HG03159 (cell line): ENCODE results near the gene SLC25A41.
"Not testable (repeated sequence)": the region's sequence is repeated elsewhere in the genome, so short reads cannot be mapped to it uniquely, and the experiment has no call there.

ENCODE experiments used
- ATAC-seq: cut with Tn5 transposase; IDR thresholded peaks from one replicate; pipeline ENCODE4 v1.9.1; 2021; ENCODE audit warnings: mild to moderate bottlenecking, moderate library complexity; ENCODE audit not compliant: unreplicated experiment

The SLC25A41 gene

DNA sequence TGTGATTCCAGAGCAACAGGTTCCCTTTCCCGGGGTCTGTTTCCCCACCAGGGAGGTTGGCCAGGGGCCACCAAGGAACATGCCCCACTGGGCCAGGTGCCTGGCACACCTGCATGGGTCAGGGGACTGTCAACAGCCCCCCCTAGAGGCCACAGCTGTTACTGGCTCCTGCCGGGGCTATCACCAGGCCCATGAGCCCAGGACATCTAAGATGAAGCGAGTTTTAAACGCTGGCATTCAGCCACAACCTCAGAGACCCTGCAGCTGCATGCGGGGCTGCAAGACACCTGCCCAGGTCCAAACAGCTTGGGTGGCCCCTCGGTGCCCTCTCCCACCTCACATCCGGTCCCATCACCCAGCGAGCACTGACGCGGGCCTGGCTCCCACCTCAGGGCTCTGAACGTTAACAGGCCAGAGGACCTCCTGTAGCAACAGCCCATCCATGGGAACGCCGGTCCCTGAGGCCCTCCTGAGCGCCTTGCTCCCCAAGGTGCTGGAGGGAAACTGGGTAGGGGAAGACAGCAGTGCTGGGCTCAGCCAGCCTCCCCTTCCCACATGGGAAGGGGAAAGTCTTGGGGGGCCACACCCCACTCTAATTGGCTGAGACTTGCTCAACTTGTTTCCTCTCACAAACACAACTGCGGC is 21.0 kb downstream of the SLC25A41 start:
- no peak for ATAC-seq

DNA sequence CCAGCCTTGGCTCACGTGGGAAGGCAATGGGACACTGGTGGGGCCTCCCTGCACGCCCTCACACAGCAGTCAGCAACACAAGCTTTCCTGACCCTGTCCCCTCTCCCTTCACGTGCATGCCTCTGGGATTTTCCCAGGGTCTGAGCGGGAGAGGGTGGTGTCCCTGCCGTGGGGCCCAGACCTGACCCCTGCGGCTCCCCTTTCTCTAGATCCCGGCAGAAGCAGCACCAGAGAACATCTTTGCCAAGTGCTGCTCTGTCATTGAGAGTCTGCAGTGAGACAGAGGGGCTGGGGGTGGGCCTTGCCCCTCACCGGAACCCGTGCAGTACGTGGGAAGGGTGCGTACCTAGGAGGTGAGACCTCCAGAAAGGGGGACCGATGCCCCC is 21.5 kb downstream of the SLC25A41 start:
- ATAC-seq = no peak

DNA sequence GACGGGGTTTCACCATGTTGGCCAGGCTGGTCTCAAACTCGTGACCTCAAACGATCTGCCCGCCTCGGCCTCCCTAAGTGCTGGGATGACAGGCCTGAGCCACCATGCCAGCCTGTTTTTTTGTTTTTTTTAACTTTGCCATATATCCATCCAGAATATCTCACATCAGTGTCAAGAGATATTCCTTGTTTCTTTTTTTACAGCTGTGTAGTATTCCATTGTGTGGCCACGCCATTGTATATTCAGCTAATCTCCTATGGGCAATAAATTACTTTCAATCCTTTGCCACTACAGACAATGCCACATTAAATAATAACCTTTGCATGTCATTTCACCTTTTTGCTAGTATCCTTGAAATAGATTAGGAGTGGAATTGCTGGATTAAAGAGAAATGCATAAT is 24.2 kb downstream of the SLC25A41 start:
- ATAC-seq = no peak

DNA sequence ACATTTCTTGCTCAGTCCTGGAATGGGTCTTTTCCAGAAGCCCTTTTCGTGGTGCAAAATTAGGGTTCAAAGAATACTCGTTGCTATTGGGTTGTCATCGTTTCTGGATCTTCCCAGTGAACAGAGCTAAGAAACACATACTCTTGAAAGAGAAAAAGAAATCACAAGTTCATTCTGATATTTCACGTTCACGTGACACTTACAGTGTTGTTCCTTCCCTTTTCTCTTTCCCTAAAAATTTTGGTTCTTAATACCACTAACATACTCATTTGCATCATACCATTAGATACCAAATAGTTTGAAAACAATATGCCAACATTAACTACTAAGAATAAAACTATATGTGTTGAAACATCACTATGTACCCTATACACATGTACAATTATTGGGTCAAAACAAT is 27.2 kb downstream of the SLC25A41 start:
- ATAC-seq = no peak

DNA sequence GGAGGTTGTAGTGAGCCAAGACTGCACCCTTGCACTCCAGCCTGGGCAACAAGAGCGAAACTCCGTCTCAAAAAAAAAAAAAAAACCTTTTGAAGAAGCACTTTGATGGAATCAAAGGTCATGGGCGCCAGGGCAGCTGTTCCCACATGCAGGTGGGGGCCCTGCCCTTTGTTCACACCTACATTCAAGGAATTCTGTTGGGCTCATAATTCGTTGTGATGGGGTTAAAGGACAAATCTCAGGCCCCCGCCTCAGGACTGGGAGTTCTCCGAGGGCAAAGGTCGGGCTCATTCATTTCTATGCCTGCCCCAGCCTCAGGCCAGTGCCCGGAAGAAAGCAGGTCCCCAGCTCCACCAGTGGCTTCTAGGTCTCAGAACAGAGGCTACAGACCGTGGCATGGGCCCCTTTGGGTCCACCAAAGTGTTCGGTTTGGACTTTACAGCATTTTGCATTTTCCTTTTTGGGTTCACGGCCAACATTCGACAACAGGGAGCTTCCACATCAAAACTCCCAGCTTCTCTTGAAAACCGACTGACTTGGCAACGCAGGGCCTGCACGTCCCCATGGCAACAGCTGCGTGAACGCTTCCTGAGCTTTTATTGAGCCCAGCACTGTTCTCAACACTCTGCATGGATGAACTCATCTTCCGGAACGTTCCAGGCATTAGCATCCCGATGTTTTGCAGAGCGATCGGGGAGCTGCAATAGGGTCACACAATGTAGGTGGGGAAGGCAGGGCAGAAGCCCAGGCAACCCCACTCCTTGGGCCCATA is 30.5 kb downstream of the SLC25A41 start:
- ATAC-seq = no peak

- no peak for ATAC-seq
Measured at GRCh38 chr19:6402058-6402457, 31.5 kb downstream of the SLC25A41 start.

DNA sequence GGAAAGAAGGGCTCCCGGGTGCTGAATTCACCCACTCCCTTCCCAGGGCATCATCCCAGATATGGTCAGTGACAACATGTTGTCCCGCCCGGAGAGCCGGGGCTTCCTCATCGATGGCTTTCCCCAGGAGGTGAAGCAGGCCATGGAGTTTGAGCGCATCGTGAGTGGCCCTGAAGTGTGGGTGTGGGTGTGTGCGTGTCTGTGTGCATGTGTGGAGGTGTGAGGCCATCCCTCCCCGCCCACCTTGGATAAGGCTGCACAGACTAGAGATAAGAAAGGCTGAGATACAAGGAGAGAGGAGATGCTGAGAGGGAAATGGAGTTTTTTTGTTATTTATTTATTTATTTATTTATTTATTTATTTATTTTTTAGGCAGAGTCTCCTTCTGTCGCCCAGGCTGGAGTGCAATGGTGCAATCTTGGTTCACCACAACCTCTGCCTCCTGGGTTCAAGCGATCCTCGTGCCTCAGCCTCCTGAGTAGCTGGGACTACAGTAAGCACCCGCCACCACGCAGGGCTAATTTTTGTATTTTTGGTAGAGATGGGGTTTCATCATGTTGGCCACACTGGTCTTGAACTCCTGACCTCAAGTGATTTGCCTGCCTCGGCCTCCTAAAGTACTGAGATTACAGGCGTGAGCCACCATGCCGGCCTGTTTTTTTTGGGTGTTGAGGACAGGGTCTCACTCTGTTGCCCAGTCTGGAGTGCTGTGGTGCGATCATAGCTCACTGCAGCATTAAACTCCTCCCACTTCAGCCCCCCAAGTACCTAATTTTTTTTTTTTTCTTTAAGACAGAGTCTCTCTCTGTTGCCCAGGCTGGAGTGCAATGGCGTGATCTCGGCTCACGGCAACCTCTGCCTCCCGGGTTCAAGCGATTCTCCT is 33.3 kb downstream of the SLC25A41 start:
- not testable (repeated sequence) for ATAC-seq

- ATAC-seq = no peak
Measured at GRCh38 chr19:6396305-6396704, 37.3 kb downstream of the SLC25A41 start.

DNA sequence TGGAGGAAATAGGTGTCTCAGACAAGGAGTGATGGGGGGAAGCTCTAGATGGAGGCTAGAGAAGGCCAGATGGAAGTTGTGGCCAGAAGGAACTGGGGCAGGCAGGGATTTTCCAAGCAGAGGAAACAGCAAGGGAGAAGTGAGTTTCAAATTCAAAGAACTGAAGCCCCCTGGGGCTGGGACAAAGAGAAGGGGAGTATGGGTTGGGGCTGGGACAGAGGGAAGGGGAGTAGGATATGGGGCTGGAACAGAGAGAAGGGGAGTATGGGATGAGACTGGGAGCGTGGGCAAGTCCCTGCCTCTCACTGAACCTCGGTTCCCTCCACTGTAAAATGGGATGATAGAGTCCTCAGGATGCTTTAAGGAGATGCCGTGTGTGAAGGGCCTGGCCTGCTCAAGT is 38.7 kb downstream of the SLC25A41 start:
- ATAC-seq = no peak

- no peak for ATAC-seq
Measured at GRCh38 chr19:6393983-6394412, 39.6 kb downstream of the SLC25A41 start.

DNA sequence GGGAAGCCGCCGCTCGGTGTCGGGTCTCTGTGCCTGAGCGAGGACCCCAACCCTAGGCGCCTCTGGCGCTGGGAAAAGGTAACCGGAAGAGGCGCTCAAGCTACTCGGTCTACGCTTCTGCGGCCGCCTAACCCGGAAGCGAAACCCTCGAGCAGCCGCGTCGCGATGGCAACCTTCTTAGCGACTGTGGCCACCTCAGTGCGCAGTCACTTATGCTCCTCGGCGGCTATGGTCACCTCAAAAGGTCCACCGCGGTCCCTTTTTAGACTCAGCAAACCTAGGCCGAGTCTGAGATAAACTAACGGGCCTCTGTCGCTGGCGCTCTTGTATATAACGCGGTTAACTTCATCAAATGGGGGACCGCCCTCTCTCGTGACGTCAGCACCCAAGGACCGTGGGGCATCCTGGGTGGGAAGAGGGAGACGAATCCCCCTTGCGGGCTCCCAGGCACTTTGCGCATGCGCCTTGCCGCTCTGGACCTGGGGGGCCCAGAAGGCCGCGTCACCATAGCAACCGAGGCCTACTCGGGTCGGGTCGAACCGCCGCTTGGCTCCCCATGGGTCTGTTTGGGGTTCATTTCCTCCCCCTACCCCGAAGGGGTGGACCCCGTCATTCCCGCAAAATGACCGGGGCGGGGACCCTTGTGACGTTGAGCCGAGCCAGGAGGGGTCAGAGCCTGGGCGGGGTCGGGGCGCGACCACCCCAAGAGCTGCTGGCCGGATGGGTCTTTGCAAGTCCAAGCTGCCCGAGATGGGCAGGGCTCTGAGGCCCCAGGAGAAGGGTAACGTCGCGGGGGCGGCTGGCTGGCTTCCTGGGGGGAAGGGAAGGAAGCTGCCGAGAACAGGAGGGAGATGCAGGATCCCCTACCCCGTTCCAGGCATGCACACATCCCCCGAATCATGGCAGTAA is 40.2 kb downstream of the SLC25A41 start, which contains the start of gene GTF2F1:
Gene GTF2F1 (minus strand): TSS at position 91 of the 909 bp plus-strand sequence. CDS start 169 bp downstream, outside the sequence.
- peak; percentile 80 for ATAC-seq

- ATAC-seq = peak; percentile 23
Measured at GRCh38 chr19:6392221-6393073, 41.1 kb downstream of the SLC25A41 start.

- no peak for ATAC-seq
Measured at GRCh38 chr19:6387372-6387771, 46.2 kb downstream of the SLC25A41 start.

GRCh38 chr19:6384381-6384780 is 49.2 kb downstream of the SLC25A41 start:
- no peak for ATAC-seq

GRCh38 chr19:6383188-6383587 is 50.4 kb downstream of the SLC25A41 start:
- no peak for ATAC-seq

DNA sequence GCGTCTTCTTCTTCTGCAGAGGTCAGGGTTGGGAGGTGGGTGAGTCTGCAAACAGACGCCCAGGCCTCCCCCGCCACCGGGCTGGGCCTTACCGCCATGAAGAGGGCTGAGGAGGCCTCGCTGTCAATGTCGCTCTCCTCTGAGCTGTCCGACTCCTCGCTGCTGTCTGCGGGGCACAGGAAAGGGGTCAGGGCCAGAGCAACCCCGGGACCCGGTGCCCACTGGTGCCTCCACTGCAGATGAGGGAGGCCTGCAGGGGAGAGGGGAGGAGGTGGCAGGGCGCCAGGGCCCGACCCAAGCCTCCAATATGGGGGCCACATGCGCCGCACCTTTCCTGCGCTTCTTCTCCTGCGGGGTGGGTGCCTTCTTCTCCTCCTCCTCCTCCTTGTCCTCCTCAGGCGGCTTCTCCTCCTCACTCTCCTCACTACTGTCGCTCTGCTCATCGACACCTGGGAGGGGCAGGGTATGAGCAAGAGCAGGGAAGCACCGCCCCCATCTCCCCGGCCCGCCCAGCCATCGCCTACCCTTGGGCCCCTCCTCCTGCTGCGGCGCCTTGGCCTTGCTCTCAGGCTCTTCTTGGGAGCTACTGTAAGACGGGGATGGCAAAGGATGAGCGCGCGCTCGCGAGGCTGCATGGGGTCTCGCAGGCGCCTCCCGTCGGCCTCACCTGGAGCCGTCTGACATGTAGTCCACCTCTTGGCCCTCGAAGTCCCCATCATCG is 52.4 kb downstream of the SLC25A41 start:
- no peak for ATAC-seq

GRCh38 chr19:6379744-6380143 is 53.8 kb downstream of the SLC25A41 start:
- ATAC-seq = no peak

GRCh38 chr19:6378486-6378885 is 55.1 kb downstream of the SLC25A41 start:
- ATAC-seq = no peak

DNA sequence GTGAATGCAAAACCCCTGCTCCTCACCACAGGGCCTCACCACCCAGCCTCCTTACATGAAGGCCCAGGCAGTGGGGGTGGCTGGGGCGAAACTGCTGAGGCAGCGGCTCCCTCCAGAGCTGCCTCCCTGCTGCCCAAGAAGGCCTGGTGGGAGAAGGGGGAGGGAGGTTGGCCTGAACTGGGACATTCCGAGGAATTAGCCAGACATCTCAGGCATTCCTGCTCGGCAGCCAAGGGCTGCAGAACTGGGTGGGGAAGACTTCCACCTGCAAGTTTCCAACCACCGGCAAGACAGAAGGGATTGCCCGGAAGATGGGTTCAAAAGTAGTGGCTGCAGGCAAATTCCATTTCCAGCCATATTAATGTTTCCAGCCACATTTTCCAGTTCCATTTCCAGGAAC is 55.5 kb downstream of the SLC25A41 start:
- ATAC-seq = no peak
